ENCODE measurements around the gene CLDN24.

- TF ChIP-seq CTCF (IDR thresholded peaks at IDR 0.05) (no peak), POLR2A (IDR thresholded peaks at IDR 0.05) (no peak), EP300 (IDR thresholded peaks at IDR 0.05) (no peak)
These were observed 30.3 kb upstream of the CLDN24 start for GRCh38 chr4:183352546-183352945.
